ENCODE results near the gene MARCHF10.
"Not testable (repeated sequence)": the region's sequence is repeated elsewhere in the genome, so short reads cannot be mapped to it uniquely, and the experiment has no call there.

MARCHF10 gene, protein sequence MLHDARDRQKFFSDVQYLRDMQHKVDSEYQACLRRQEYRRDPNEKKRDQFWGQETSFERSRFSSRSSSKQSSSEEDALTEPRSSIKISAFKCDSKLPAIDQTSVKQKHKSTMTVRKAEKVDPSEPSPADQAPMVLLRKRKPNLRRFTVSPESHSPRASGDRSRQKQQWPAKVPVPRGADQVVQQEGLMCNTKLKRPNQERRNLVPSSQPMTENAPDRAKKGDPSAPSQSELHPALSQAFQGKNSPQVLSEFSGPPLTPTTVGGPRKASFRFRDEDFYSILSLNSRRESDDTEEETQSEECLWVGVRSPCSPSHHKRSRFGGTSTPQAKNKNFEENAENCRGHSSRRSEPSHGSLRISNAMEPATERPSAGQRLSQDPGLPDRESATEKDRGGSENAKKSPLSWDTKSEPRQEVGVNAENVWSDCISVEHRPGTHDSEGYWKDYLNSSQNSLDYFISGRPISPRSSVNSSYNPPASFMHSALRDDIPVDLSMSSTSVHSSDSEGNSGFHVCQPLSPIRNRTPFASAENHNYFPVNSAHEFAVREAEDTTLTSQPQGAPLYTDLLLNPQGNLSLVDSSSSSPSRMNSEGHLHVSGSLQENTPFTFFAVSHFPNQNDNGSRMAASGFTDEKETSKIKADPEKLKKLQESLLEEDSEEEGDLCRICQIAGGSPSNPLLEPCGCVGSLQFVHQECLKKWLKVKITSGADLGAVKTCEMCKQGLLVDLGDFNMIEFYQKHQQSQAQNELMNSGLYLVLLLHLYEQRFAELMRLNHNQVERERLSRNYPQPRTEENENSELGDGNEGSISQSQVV

DNA sequence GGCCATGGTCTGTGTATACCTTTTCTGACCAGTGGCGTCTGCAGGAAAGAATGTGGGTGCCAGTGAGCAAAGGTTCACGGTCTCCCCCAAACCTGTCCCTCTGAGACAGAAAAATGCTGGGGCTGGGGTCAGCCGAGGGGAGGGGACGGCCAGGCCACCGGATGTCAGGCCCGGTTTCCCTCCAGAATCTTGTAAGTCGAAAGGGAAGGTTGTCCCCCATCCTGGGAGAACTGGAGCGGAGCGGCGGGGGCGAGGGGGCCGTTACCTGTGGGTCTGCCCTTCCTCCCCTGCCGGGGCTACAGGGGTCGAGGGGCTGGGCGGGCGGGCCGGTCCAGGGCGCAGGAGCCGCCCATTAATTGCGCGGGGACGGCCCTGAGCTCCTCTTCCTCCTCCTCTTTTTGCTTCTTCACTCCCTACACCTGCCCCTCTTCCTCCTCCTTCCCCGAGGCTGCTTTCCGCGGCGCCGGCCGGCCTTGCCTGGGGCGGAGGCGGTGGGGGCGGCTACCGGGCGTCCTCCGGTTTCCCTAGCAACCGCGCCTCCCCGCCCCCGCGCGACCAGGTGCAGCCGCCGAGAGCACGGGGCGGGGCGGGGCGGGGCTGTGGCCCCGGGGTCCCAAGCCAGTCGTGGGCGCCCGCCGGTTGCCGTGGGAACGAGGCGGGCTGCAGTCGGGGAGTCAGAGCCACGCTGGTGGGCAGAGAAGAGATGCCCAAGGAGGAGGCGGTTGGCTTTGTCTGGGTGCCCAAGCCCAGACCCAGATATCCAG is at the start of gene MARCHF10:
TSS of gene MARCHF10 (minus strand) at position 503 of the 764 bp plus-strand sequence. CDS start 6,579 bp downstream, outside the sequence.
- DNase-seq, result no peak

DNA sequence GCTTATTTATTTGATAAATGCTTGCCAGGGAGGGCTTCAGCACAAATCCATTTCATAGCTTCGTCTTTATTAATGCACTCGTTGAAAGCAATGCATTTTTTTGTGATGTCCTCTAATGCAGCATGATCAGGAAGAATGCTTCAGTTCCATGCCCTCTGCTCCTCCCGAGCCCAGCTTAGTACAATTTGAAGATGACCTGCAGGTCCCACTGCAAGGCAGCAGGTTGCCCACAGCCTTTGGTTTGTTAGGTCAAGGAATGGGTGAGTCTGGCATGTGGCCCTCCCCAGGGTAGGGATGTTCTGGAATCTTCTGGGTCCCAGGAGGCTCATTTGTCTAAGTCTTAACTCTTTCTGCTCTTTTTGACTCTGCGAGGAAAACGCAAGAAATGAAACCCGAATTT is 49.4 kb upstream of the MARCHF10 start:
- no peak for DNase-seq

DNA sequence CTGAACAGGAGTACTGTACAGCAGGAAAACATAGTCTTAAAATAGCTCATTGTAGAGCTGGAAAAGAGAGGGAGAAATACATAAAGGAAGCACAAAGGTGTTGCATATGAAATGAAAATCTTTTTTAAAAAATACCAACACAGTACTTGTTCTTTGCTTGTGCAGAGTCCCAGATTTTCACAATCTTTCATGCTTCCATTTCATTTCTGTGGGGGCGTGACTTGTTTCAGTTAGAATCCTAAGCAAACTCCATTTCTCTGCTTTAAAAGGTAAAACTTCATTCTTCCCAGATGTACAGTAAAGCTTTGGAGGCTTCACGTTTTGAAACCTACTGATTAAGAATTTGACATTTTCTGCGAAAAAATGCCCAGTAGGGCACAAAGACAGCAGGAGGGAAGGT is 48.5 kb upstream of the MARCHF10 start:
- no peak for DNase-seq

DNA sequence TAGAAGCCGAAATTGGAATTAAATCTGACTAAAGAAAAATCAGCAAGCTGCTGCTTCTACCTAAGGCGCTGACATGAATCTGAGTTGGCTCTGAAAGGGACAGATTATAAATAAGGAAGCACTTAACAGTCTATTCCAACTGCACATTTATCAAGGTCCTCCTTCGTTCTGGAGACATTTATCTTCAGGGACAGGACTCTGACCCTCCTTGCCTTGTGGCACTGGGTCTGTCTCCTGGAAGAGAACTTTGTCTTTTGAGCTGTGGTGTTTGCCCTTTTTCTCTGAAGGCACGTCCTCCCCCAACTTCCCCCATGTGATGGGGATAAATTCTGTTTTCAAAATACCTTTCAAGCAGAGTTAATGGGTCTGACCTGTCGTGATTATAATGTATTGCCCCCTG is 47.0 kb upstream of the MARCHF10 start:
- no peak for DNase-seq

DNA sequence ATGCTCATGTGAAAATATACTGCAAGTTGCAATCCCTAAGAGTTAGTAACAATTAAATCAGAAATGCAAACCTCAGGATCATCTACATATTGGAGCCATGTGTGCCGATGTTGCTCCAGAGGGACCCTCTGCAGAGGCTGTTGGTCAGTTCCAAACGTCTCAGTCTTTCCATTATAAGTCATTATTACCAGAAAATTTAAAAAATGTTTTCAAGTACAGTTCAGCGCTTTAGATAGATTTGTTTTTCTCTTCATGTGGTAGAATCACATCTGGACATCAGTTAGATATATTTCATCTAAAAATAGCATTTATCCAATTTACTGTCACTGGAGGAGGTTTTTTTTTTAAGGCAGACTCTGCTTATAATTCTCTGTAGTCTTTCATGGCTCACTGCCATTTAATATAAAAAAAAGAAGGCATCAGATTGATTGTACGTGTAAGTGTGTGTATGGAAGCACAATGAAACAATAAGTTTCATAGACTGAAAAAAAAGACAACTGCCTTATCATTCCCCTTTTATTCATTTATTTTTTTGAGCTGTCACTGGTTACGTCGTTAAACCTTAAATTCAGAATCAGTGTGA is 46.1 kb upstream of the MARCHF10 start:
- DNase-seq, result no peak

DNA sequence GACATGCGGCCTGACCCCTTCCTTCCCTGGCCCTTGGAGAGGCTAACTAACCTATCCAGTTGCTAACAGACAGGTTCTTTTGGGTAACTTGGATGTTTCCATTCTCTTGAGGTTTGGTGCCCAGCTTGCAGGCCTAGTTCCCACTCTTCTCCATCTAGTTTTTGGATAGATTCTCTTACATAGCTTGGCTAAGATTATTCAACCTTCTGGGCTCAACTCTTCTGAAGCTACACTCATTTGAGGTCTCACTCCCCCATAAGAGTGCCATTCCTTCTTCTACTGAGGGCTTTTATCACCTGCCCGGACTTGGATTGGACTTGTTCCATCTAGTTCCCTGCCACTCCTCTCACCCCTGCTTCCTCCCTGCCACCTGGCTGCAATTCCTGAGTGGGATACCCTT is 44.1 kb upstream of the MARCHF10 start:
- no peak for DNase-seq

DNA sequence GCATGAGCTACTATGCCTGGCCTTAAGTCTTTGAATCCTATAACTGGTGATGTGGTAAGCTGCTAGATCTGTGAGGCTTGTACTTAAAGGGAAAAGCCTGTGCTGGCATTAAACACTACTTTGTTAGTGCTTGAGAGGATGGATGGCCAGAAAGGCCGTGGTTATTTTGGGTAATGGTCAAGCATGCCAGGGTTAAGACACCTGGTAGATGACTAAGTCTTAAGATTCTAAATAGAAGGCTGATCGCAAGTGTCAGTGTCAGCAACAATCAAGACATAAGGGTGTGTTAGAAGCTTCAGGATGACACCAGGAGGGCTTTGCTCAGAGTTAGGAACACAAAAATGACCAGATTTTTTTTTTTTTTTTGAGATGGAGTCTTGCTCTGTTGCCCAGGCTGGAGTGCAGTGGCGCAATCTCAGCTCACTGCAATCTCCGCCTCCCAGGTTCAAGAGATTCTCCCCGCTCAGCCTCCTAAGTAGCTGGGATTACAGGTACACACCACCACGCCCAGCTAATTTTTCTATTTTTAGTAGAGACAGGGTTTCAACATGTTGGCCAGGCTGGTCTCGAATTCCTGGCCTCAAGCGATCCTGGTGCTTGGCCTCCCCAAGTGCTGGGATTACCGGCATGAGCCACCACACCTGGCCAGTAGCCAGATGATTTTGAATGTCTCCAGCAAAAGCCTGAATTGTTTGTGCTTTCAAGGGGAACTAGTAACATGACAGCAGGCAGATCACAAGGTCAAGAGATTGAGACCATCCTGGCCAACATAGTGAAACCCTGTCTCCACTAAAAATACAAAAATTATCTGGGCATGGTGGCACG is 41.7 kb upstream of the MARCHF10 start:
- not testable (repeated sequence) for DNase-seq

DNA sequence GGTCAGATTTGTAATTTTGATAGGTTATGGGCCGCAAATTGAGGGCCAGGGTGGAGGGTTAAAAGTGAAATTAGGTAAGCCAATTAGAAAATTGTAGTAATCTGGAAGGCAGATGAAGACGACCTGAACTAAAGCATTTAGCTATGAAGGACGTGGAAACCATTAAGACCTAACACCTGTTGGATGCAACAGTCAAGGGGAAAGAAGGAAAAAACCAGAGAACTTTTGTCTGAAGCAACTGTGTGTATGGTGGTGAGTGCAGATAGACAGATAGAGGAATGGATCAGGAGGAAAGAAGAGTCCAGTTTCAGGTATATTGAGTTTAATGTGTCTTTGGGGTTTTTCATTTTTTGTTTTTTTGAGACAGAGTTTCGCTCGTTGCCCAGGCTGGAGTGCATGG is 40.2 kb upstream of the MARCHF10 start:
- no peak for DNase-seq

DNA sequence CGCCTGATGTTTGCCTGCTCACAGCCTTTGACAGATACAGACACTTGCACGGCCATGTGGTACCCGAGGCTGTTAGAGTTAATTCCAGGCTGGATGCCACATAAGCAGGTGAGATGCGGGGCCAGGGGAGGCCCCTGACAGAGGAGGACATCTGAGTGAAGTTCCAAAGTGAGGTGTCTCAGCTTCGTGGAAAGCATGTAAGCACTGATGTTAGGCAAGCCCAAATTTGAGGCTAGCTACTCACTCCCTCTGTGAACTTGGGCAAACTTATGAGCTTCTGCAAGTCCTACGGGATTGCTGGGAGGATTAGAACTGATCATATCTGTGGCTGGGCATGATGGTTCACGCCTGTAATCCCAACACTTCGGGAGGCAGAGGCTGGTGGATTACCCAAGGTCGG is 39.3 kb upstream of the MARCHF10 start:
- no peak for DNase-seq

DNA sequence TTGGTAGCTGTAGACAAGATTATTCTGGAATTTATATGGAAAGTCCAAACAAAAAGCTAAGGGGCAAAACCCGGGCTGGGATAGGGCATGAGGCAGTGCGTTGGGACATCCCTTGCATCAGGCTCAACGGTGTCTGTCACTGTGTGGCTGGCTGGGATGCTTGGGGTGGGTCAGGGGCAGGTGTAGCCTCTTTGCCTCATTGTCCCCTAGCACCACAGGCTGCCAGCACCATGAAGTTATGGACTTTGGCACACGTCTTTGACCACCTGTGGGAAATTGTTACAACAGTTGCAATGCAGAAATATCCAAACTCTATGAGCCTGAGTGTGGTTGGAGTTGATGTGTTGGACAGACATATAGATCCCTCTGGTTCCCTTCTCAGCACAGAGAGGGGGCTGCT is 32.8 kb upstream of the MARCHF10 start:
- DNase-seq, result no peak

DNA sequence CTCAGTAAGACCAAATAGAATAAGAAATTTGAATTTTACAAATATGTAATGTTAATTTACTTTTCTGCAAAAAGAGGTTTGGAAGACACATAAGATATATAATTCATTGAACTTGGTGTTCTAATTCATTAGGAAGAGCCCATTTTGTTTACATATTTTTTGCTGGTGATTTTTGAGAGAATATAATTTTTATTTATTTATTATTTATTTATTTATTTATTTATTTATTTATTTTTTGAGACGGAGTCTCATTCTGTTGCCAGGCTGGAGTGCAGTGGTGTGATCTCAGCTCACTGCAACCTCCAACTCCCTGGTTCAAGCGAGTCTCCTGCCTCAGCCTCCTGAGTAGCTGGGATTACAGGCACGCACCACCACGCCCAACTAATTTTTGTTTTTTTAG is 25.7 kb upstream of the MARCHF10 start:
- DNase-seq, result not testable (repeated sequence)

DNA sequence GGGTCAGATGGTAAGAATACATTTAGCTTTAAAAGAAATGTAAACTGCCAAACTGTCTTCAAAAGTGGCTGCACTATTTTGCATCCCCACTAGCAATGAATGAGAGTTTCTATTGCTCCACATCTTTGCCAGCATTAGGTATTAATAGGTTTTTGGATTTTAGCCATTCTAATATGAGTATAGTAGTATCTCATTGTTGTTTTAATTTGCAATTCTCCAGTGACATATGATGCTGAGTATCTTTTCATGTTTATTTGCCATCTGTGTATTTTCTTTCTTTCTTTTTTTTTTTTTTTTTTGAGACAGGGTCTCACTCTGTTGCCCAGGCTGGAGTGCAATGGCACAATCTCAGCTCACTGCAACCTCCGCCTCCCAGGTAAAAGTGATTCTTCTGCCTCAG is 24.3 kb upstream of the MARCHF10 start:
- DNase-seq, result no peak

DNA sequence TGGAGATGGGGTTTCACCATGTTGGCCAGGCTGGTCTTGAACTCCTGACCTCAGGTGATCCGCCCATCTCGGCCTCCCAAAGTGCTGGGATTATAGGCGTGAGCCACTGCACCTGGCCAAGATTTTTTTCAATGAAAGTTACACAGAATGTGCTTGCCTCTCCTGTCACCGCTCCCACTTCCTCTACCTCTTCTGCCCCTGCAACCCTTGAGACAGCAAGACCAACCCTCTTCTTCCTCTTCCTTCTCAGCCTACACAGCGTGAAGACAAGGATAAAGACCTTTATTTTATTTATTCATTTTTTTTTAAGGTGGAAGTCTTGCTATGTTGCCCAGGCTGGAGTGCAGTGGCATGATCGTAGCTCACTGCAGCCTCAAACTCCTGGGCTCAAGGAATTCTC is 23.0 kb upstream of the MARCHF10 start:
- not testable (repeated sequence) for DNase-seq

DNA sequence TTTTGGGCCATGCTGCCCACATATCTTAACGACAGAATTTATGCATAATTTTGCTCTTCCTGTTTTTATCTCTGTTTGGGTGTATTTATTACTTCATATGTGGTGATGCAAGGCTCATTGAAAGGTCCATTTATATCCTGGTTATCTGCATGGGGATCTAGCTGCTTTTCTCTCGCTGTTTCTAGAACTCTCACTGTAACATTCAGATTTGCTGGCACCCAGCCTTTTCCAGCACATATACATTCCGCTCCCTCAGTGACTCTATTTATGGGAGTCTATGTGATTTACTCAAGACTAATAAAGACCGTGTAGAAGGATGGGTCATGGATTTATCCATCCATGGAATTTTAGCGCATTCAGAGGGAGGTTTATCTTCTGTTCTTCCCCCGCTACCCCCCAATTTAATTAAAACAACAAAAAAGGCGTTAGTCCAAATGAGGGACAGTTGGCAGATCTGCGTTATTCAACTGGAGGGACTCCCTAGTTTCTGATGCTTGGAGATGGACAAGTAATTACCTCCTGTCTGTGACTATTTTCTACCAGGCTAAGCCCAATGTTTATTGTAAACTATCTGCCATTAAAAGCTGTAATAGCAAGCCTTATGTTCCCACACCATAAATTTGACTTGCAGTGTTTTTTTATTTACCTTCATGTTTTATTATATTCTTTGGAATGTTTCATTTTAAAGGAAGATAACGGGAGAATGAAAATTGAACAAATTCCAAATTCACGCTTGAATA is 19.8 kb upstream of the MARCHF10 start:
- DNase-seq, result no peak

DNA sequence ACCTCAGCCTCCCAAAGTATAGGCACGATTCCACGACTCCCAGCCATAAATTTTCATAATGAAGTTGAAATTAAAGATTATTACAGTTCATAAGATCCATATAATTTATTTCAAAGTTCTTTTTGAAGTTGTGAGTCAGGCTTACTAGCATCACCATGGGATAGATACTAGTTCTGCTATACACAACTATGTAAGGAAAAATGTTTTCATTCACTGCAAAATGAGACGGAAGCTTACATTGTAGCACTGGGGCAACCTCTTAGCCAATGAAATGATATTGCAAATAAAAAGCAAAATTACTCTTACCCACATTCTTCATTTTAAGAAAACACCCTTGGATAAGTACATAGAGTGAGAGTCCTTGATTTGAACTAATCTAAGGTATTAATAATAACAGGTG is 18.8 kb upstream of the MARCHF10 start:
- DNase-seq, result no peak

DNA sequence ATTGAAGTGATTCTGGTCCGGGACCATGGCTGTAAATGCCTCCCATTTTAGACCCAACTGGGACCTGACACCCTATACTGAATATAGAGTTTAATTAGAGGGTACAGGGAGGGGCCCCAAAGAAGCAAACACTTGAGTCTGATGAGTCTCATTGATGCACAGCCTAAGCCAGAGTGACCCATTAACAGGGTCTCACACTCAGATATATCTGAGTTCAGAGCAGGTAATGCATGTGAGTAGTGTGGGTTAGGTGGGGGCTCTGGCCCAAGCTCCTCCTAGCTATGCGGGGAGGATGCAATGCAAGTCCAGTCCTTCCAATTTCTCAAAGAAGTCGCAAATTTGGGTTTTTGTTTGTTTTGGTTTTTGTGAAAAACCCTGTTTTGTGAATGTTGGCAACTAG is 17.1 kb upstream of the MARCHF10 start:
- DNase-seq, result no peak

DNA sequence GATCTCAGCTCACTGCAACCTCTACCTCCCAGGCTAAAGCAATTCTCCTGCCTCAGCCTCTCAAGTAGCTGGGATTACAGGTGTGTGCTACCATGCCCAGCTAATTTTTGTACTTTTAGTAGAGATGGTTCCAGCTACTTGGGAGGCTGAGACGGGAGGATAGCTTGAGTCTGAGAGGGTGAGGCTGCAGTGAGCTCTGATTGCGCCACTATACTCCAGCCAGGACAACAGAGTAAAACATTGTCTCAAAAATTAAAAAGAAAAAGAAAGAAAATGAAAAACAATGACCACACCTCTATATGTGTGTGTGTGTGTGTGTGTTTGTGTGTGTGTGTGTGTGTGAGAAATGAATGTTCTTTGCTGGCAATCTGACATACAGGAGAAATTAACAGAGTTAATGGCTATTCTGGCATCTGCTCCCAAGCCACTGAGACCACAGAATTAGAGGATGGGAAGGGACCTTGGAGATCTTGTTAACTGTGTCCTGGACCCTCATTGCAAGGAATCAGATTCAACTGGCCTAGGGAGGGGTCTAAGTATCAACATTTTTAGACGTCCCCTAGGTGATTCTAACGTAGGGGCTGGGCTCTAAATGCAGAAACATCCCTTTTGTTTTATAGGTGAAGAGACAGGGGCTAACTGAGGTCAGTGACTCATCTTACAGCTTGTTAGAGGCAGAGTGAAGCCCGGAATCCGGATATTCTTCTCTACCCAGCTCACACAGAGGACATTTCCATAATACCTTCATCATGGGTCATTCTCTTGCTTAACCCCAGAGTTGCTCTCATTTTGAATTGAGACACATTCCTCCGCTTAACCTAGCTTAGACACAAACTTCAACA is 16.4 kb upstream of the MARCHF10 start:
- DNase-seq, result no peak

DNA sequence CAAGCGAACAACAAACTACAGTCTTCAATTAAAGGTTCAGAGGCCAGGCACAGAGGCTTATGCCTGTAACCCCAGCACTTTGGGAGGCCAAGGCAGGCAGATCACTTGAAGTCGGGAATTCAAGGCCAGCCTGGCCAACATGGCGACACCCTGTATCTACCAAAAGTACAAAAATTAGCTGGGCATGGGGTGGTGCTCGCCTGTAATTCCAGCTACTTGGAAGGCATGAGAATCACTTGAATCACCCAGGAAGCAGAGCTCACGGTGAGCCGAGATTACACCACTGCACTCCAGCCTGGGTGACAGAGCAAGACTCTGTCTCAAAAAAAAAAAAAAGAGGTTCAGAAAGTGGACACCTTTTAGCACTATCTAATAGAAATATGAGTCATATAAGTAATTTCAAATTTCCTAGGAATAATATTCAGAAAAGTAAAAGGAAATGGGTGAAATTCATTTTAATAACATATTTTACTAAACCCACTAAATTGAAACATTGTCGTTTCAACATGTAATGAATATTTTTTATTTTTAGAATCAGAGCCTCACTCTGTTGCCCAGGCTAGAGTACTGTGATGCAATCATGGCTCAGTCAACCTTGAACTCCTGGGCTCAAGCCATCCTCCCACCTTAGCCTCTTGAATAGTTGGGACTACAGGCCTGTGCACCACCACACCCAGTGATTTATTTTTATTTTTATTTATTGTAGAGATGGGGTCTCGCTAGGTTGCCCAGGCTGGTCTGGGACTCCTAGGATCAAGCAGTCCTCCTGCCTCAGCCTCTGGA is 15.2 kb upstream of the MARCHF10 start:
- DNase-seq, result no peak

DNA sequence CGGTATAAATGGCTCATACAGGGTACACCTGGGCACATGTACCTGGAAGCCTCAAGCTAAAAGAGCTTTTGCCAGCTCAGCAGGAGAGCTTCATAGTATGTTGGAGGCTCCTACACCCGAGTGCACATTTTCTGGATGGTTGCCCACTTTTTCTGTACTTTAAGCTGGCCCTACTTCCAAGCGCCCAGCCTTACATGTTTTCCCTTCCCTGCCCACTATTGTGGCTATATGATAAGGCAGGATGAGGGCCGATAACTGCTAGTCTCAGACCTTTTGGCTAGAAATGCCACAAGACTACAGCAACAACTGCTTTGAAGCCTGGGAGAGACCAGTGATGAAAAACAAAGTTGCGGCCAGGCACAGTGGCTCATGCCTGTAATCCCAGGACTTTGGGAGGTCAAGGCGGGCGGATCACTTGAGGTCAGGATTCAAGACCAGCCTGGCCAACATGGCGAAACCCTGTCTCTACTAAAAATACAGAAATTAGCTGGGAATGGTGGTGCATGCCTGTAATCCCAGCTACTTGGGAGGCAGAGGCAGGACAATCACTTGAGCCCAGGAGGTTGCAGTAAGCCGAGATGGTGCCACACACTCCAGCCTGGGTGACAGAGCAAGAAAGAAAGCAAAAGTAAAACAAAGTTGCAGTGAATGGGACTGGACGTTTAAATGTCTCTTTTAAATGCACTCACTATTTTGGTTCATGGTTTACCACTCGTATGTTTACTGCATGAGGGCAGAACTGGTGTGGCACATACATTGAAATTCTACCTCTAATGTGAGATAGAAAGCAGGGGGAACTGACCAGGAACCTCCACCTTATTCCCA is 14.2 kb upstream of the MARCHF10 start:
- no peak for DNase-seq
